ENCODE data around the gene ATP23.

The ATP23 gene, protein sequence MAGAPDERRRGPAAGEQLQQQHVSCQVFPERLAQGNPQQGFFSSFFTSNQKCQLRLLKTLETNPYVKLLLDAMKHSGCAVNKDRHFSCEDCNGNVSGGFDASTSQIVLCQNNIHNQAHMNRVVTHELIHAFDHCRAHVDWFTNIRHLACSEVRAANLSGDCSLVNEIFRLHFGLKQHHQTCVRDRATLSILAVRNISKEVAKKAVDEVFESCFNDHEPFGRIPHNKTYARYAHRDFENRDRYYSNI

DNA sequence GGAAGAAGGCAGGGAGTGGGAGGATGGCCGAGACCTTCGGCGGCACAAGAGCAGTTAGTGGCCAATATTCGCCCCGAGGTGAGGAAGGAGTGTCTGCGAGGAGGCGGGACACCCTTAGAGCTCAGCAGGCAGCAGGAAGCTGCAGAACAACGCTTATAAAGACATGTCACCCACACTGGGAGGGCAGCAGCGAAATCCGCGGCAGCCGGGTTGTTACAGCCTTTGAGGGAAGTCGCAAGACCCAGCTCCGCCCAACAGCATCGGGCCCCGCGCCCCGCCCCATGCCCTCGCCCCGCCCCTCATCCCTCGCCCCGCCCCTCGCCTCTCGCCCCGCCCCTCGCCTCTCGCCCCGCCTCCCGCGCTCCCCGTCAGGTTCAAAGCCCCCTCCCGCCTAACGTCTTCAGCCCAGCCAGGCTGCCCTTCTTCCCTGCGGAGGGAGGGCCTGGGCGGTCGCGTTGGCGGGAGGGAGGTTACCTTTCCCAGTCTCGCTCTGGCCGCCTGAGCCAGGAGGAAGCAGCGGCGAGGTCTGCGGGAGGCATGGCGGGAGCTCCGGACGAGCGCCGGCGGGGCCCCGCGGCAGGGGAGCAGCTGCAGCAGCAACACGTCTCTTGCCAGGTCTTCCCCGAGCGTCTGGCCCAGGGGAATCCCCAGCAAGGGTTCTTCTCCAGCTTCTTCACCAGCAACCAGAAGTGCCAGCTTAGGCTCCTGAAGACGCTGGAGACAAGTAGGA, at the start of gene ATP23:
ATP23 (plus strand) TSS at position 403 of the 730 bp plus-strand sequence; CDS start at position 538, 135 bp downstream.
- peak; percentile 82 for DNase-seq

DNA sequence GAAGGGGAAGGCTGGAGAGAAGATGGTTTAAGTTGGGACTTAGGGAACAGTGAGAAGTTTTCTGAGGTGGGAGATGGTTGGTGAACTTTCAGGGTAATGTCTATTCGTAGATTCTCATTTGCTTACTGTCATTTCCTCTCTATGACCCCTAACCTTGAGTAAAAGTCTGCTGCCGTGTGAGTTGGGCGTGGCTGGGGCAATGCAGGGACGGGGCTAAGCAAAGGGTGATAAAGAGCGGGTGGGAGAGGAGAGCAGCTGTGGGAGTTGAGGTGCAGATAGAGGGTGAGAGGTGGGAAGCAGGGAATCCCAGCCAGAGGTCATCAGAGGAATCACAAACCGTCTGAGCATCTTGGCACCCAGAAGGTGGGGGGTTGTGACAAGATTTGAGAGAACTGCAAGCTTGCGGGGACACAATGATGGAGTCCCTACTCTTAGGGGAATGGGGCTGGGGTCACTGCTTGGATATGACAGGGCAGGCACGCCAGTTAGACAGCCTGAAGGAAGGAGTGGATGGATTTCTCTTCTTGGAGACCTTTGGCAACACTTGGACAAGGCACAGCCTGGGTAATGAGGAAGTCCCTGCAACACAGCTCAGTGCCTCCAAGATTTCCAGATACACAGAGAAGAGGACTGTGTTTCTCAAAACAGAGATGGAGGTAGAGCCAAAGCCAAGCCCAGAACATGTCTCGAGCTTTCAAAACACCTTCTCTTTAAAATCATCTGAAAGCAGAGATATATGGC, 49.0 kb upstream of the ATP23 start:
- no peak for DNase-seq

DNA sequence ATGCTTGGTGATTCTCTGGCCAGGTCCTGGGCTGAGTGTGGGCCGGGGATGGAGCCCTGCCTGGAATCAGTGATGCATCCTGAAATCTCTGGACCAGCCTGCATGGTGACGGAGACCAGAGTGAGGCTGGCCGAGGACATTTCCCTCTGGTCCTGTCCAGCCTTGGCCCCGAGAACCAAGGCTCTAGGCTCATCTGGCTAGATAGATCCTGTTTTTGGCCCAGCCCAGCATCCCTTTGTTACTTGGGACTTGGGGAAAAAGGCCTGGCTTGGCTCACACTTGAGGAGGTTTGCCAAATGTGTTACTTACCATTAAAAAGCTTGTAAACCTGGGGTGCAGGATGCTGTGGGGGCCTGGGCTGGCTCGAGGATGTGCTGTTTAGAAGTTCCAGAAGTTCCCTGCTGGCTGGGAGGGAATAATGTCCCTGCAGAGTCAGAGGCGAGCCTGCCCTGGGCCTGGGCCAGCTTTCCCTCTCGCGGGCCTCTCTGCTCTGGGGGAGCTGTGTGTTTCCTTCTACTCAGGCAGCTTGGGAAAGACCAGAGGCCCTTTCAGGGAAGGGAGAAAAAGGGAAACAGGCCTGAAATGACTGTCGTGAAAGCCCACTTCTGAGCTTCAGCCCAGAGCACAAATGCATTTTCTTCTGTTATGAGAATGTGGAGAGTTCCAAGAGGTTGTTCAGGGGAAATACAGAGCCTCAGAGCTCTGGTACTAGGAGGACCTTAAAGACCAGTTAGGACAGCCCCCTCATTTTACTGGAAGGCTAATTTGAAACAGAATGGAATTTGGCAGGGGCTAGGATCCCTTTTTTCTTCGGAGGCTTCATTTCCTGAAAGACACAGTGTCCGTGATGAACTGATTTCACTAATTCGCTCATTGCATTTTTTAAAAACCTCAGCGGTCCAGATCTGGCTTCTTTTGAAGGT, 47.7 kb upstream of the ATP23 start:
- peak; percentile 88 for DNase-seq

DNA sequence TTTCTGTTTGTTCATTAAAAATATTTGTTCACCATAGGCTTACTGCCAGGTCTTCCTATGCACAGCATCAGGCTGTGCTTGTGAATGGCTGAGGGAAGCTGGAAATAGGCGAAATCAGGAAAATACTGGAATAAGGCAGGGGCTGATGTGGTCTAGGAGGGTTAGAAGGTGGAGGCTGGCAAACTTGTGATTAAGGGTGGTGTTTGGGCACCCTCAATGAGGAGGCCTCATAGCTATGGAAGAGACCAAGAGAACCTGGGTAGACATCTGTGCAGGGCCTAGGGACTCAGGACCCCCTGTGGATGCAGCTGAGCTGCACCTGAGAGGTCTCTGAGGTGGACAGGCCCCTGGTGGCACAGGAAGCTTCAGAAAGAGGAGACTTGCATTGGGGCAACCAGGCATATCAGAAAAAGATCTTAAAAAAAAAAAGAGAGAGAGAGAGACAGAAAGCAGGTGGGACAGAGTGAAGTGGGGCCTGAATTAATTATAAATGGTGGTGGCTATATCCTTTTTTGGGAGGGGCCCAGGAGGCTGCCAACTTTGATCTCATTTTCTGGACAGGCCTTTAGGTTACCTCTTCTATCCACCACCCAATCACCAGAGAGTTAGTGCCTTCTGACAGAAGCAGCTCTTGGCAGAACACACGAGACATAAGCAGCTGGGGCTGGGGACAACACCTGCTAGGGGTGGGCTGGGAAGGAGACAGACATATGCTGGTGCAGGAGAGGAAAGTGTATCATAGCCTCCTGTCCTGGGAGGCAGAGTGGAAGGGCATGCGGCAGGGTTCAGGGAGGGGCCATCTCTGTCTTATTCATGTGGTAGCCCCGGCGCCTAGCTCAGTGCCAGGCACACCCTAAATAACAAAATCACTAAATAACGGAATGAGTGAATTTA, 46.7 kb upstream of the ATP23 start:
- DNase-seq, result peak; percentile 91

- no peak for DNase-seq
Observed at GRCh38 chr12:57895389-57896114, 45.8 kb upstream of the ATP23 start.

- no peak for DNase-seq
Observed at GRCh38 chr12:57896115-57896433, 45.3 kb upstream of the ATP23 start.

DNA sequence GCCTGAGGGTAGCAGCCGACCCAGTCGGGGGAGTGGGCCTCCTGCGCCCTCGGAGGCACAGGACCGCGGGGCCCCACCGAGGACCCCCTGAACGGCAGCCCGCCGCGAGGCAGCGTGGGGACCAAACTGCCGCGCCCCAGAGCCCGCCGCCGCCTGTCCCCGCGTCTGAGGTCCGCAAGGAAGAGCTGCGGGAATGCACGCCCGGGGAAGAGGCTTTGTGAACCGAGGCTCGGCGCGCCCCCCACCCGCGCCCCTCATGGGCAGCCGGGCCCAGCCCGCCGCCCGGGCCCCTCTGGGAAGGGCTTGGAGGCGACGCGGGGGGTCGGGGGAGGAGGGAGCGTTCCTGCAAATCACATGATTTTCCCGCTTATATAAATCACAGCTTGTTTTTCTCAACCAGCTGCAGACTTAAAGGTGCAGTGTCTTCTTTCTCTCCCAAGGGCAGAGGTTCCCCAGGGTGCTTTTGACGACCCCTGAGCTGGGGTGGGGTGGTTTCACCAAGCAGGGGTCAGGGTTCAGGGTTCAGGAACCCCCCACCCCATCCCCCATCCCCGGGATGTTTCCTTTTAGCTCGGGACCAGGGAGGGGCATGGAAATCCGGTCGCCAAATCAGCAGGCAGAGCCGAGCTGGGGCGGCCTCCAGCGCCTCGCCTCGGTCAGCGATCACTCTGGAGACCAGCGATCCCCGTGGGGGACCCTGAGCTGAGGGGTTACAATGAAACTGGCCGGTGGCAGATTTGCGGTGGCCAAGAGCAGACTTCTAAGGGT, 44.7 kb upstream of the ATP23 start:
- DNase-seq, result no peak

DNA sequence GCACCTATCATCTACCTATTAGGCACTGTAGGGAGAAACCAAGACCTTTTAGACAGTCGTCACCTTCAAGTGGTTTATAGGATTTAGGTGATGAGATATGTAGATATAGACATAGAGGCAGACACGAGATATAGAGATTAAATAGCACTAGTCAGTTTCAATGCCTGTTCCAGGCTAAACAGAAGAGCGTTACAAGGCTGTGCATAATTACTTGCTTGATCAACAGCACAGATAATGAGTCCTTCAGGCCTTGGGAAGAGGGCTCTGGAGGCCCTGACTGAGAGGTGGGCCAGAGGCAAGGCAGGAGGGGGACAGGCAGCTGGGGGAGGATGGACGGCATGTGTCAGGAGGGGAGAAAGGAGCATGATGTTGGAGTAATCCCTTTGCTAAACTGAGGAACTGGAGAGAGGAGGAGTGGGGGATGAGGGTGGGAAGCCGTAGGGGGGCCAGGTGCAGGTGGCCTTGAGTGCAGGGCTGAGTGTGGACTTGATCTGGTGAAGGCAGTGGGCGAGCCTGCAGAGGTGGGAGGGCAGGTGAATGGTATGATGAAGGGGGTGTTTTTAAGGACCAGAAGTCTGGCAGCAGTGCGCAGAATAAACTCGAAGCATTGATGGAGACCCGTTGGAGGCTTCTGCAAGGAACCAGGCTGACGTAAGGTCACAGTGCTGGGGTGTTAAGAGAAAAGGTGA, 43.9 kb upstream of the ATP23 start:
- DNase-seq, result no peak

DNA sequence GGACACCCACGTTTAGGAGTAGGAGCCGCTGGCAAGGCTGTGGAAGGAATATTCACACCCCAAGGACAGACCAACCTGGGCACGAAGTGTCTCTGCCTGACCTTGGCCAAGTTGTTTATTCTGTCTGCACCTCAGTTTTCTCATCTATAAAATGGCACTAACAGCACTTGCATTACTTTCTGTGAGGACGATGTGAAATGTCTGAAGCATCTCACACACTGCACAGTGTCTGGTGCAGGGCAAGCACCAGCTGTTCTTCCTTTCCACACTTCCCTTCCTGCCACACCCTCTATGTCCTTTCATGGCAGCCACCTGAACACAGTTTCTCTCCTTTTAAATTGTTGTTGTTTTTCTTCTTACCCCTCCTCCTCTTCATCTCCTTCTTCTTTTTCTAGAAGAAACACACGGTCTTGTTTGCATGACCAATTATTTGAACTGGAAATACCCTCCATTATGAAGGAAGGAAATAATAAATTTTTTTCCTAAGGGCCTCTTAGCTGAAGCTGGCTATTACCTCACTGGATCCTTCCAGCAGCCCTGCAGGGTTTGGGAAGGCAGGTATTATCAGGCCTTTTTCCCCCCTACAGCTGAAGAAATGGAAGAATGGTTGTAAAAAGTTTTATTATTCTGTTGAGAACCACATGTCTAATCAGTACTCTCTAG, 42.9 kb upstream of the ATP23 start:
- DNase-seq, result no peak

- no peak for DNase-seq
Observed at GRCh38 chr12:57899010-57899662, 42.2 kb upstream of the ATP23 start.

GRCh38 chr12:57902478-57902969, 38.8 kb upstream of the ATP23 start:
- DNase-seq, result no peak

DNA sequence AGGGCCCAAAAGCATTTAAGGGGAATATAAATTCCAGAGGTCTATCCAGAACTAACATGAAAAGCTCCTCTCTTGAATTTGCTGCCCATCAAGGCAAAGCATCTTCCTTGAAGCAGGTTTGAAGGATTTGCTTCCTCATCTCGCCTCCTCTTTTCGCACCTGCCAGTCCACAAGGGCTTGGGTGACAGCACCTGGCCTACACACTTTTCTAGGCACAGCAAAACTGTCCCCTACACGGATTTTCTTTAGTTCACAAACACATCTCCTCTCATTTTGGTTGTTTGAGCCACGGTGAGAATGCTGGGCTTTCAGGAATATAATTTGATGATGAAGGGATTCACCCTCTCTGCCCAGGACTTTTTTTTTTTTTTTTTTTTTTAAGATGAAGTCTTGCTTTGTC, 36.9 kb upstream of the ATP23 start:
- no peak for DNase-seq

GRCh38 chr12:57904848-57905811, 36.2 kb upstream of the ATP23 start:
- peak; percentile 65 for DNase-seq

- DNase-seq, result no peak
Observed at GRCh38 chr12:57905812-57906475, 35.4 kb upstream of the ATP23 start.

DNA sequence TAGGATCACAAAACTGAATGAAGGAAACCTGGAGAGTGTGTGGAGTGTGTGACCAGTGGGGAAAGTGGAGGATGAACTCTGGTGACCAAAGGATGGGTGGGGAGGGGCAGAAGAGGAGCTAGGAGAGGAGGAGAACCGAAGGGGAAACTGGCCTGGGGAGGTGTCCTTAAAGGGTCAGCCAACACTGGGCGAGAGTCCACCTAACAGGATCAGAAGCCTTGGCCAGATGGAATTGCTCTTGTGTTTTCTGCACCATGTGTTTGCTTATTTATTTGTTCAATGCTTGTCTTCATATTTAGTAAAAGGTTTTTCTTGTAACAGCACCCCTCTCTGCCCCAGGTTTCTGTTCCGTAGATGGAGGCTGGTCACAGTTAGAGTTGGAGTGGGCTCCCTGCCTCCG, 34.5 kb upstream of the ATP23 start:
- DNase-seq, result no peak

GRCh38 chr12:57907281-57907680, 34.1 kb upstream of the ATP23 start:
- DNase-seq, result no peak

GRCh38 chr12:57908511-57908910, 32.9 kb upstream of the ATP23 start:
- DNase-seq, result no peak
